CD4-positive, alpha-beta T cell (primary cell): ENCODE measurements around the gene NOS3. TPM values are rescaled to one million over a fixed set of nuclear protein-coding genes. Genes with fewer than 3 reads are reported as not detected.

Experiments
- ATAC-seq: fragments of 200-7000 bp; cut with Tn5 transposase; one replicate; pipeline ENCODE4 v1.10.0; 2022; ENCODE audit warnings: mild to moderate bottlenecking; ENCODE audit not compliant: poor library complexity
- CTCF ChIA-PET: fragments of 350-600 bp; sonication (Branson Sonifier 250); formaldehyde crosslinking; loops from one replicate; lab custom pipeline; 2021; ENCODE audit warnings: antibody characterized with exemption, inconsistent platforms; lab: Charles Lee
- POLR2A ChIA-PET: fragments of 350-600 bp; sonication (Branson Sonifier 250); formaldehyde crosslinking; loops from one replicate; lab custom pipeline; 2021; ENCODE audit warnings: antibody characterized with exemption, inconsistent platforms; lab: Charles Lee
- DNase-seq, 14 experiments: peaks; one replicate each; pipeline ENCODE4 v3.0.0-alpha.2; 2013 to 2020; ENCODE audit warnings: mixed read lengths in 2 of 14
- H3K27ac ChIP-seq, 2 donors: one replicate each; pipeline versions ENCODE4 v1.5.1 to v1.7.0; 2013; ENCODE audit warnings: low read length in 2 of 2, low read depth in 1 of 2, mild to moderate bottlenecking in 1 of 2
- H3K27me3 ChIP-seq, 2 experiments: 1 replicate in 1 of 2; 2 replicates in 1 of 2; pipeline versions ENCODE4 v1.6.1 to v1.7.0; 2013; ENCODE audit warnings: low read length in 2 of 2, control low read depth in 1 of 2, mild to moderate bottlenecking in 1 of 2, moderate library complexity in 1 of 2; ENCODE audit not compliant: insufficient read depth in 2 of 2, control insufficient read depth in 1 of 2
- H3K36me3 ChIP-seq: one replicate; pipeline ENCODE4 v1.6.1; 2013; ENCODE audit warnings: low read length, control low read depth; ENCODE audit not compliant: insufficient read depth
- H3K4me1 ChIP-seq: one replicate; pipeline ENCODE4 v1.6.1; 2013; ENCODE audit warnings: low read length, control low read depth; ENCODE audit not compliant: insufficient read depth
- H3K4me3 ChIP-seq: one replicate; pipeline ENCODE4 v1.5.1; 2013; ENCODE audit warnings: mild to moderate bottlenecking, low read length, moderate library complexity
- H3K9me3 ChIP-seq, 2 experiments: 1 replicate in 1 of 2; 2 replicates in 1 of 2; pipeline versions ENCODE4 v1.6.1 to v1.7.0; 2013; ENCODE audit warnings: low read length in 2 of 2, mild to moderate bottlenecking in 2 of 2, control low read depth in 1 of 2, moderate library complexity in 1 of 2; ENCODE audit not compliant: control insufficient read depth in 1 of 2, insufficient read depth in 1 of 2
- H3K27ac Mint-ChIP-seq: one replicate; pipeline ENCODE4 v1.8.0; 2020; ENCODE audit warnings: mixed read lengths
- H3K27me3 Mint-ChIP-seq: one replicate; pipeline ENCODE4 v1.8.0; 2021; ENCODE audit warnings: mixed read lengths
- H3K36me3 Mint-ChIP-seq: one replicate; pipeline ENCODE4 v1.8.0; 2021; ENCODE audit warnings: low read depth, mixed read lengths
- H3K4me1 Mint-ChIP-seq: one replicate; pipeline ENCODE4 v1.8.0; 2021; ENCODE audit warnings: low read depth, mixed read lengths
- H3K4me3 Mint-ChIP-seq: one replicate; pipeline ENCODE4 v1.8.0; 2020; ENCODE audit warnings: mild to moderate bottlenecking, mixed read lengths
- H3K9me3 Mint-ChIP-seq: one replicate; pipeline ENCODE4 v1.8.0; 2020; ENCODE audit warnings: mixed read lengths
- intact Hi-C, 2 experiments: fragments of 100-400 bp; cut with DNase I in 1 of 2; cut with micrococcal nuclease in 1 of 2; formaldehyde crosslinking; loops; one replicate each; pipeline versions ENCODE4 v1.15.1 to v1.9.0; 2023 to 2025; cut with DNase I, micrococcal nuclease
- total RNA-seq, 174 experiments: library from RNA in 2 of 174; stranded (reverse) in 2 of 174; gene quantifications; one replicate each; pipeline ENCODE4 v1.2.3 and lab custom pipeline; 2021 to 2026
- TF ChIP-seq, protein P1 (sequence below): fragments of 200-600 bp; IDR thresholded peaks from one replicate; pipeline ENCODE4 v1.8.0; 2022; ENCODE audit warnings: antibody characterized with exemption, mild to moderate bottlenecking

The NOS3 gene
- total RNA-seq, 2 experiments from 2014 or later: 3.9 to 7.1 TPM

DNA sequence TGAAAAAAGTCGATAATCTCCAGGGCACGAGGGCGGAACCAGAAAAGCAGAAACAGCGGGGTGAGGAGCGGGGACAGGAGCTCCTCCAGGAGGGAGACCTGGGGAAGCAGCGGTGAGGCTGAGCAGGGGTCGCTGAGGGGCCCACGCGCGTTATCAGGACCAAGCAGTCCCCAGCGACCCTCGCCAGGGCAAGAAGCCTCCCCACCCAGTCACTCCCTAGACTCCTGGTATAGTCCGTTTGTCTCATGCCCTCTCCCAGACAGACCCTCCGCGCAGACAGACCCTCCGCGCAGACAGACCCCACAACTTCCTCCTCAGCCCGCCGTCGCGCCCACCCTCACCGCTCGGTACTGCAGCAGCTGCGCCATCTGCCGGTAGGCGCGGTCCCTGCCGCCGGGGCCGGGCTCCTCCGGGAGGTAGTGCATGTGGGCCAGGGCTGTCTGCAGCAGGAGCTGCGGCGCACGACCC, 27.2 kb downstream of the NOS3 start:
- Histone ChIP-seq H3K27me3 (peaks cover 4 to 7% of the 10 kb centered on the region in 2 experiments), H3K36me3 (no peaks in the 10 kb centered on the region), H3K4me1 (peaks cover 66% of the 10 kb centered on the region), H3K4me3 (peak overlapping the region; percentile 52), H3K27ac (peak overlapping the region; percentile 1 to 41), H3K9me3 (peaks cover 0 to 3% of the 10 kb centered on the region in 2 experiments)
- TF ChIP-seq, protein P1, sequence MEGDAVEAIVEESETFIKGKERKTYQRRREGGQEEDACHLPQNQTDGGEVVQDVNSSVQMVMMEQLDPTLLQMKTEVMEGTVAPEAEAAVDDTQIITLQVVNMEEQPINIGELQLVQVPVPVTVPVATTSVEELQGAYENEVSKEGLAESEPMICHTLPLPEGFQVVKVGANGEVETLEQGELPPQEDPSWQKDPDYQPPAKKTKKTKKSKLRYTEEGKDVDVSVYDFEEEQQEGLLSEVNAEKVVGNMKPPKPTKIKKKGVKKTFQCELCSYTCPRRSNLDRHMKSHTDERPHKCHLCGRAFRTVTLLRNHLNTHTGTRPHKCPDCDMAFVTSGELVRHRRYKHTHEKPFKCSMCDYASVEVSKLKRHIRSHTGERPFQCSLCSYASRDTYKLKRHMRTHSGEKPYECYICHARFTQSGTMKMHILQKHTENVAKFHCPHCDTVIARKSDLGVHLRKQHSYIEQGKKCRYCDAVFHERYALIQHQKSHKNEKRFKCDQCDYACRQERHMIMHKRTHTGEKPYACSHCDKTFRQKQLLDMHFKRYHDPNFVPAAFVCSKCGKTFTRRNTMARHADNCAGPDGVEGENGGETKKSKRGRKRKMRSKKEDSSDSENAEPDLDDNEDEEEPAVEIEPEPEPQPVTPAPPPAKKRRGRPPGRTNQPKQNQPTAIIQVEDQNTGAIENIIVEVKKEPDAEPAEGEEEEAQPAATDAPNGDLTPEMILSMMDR: peak; percentile 98
- intact Hi-C loops: loop anchor here (1.0 to 10.0 kb wide), 5 partner anchors 39 to 917 kb away; partner anchors contain the start of genes CDK5 (in 2 of the 2) and SLC4A2 (in 2 of the 2)
- Mint-ChIP-seq H3K27ac (peak overlapping the region; percentile 83), H3K27me3 (peaks cover 10% of the 10 kb centered on the region), H3K36me3 (peaks cover 8% of the 10 kb centered on the region), H3K9me3 (no peaks in the 10 kb centered on the region), H3K4me1 (peaks cover 61% of the 10 kb centered on the region), H3K4me3 (peak overlapping the region; percentile 79)
- ChIA-PET POLR2A (interaction anchor here (1.0 to 4.7 kb wide), 12 partner anchors 9 to 109 kb away, joined by 3 to 50 read pairs (median 4); partner anchors contain the start of genes ABCB8 and TMUB1), CTCF (interaction anchor here (0.6 to 4.6 kb wide), 21 partner anchors 8 to 122 kb away, joined by 3 to 39 read pairs (median 4); partner anchors contain the start of gene ABCB8)
- DNase-seq (peak; percentile 69 to 88 (median 79)), ATAC-seq (peak; percentile 50)

- ChIA-PET CTCF (interaction anchor here (0.6 to 4.6 kb wide), 21 partner anchors 8 to 122 kb away, joined by 3 to 39 read pairs (median 4); partner anchors contain the start of gene ABCB8), POLR2A (interaction anchor here (0.6 to 4.7 kb wide), 17 partner anchors 9 to 537 kb away, joined by 3 to 50 read pairs (median 4); partner anchors contain the start of genes ABCB8, FASTK and TMUB1)
- Mint-ChIP-seq H3K27ac (peak overlapping the region; percentile 83), H3K27me3 (peaks cover 10% of the 10 kb centered on the region), H3K36me3 (peaks cover 8% of the 10 kb centered on the region), H3K4me3 (peak overlapping the region; percentile 82), H3K9me3 (no peaks in the 10 kb centered on the region), H3K4me1 (peaks cover 57% of the 10 kb centered on the region)
- H3K4me1 ChIP-seq: peaks cover 60% of the 10 kb centered on the region
- ATAC-seq (peak; percentile 25), DNase-seq (peak in 11 of 14 experiments; percentile 23 to 81 (median 44))
- no peaks in the 10 kb centered on the region for H3K36me3 ChIP-seq
- intact Hi-C loops: loop anchor here (1.0 to 10.0 kb wide), 5 partner anchors 39 to 916 kb away; partner anchors contain the start of genes CDK5 (in 2 of the 2) and SLC4A2 (in 2 of the 2)
- no peaks in the 10 kb centered on the region for H3K9me3 ChIP-seq
- TF ChIP-seq, protein P1: peak; percentile 53
- H3K27me3 ChIP-seq: peaks cover 4 to 7% of the 10 kb centered on the region in 2 experiments
- H3K27ac ChIP-seq: no peak overlapping the region
- peak overlapping the region; percentile 52 for H3K4me3 ChIP-seq
Observed at GRCh38 chr7:151018421-151019129, 27.8 kb downstream of the NOS3 start.

GRCh38 chr7:151019130-151019447, 28.3 kb downstream of the NOS3 start:
- intact Hi-C loops: loop anchor here (5.0 to 10.0 kb wide), 3 partner anchors 38 to 916 kb away; partner anchors contain the start of genes CDK5 (in 2 of the 2) and SLC4A2 (in 2 of the 2)
- H3K27me3 Mint-ChIP-seq: peaks cover 10% of the 10 kb centered on the region
- no peak for ATAC-seq
- Histone ChIP-seq H3K4me3 (peak overlapping the region; percentile 19), H3K27me3 (peaks cover 4 to 7% of the 10 kb centered on the region in 2 experiments), H3K9me3 (no peaks in the 10 kb centered on the region), H3K27ac (no peak overlapping the region), H3K36me3 (no peaks in the 10 kb centered on the region), H3K4me1 (peaks cover 55% of the 10 kb centered on the region)
- ChIA-PET CTCF (interaction anchor here (0.8 to 4.6 kb wide), 14 partner anchors 9 to 81 kb away, joined by 3 to 39 read pairs (median 6); partner anchors contain the start of gene ABCB8), POLR2A (interaction anchor here (0.6 to 4.7 kb wide), 13 partner anchors 9 to 538 kb away, joined by 3 to 50 read pairs (median 4); partner anchors contain the start of genes ABCB8 and FASTK)
- H3K4me3 Mint-ChIP-seq: peak overlapping the region; percentile 82
- H3K36me3 Mint-ChIP-seq: peaks cover 8% of the 10 kb centered on the region
- TF ChIP-seq, protein P1: no peak
- H3K9me3 Mint-ChIP-seq: no peaks in the 10 kb centered on the region
- H3K27ac Mint-ChIP-seq: peak overlapping the region; percentile 47
- H3K4me1 Mint-ChIP-seq: peaks cover 52% of the 10 kb centered on the region
- no peak for DNase-seq
